Measurements from ENCODE around the gene TLX1. TPM values are rescaled to one million over a fixed set of nuclear protein-coding genes. Genes with fewer than 3 reads are reported as not detected.

The TLX1 gene
- total RNA-seq, 6 donors from 2014 or later = not detected

GRCh38 chr10:101101372-101101881, 29.7 kb upstream of the TLX1 start:
- no peaks in the 10 kb centered on the region for H3K4me1 ChIP-seq
- ATAC-seq (ENCODE audit: low FRiP score in 2 of 2) (no peak), DNase-seq (no peak)
- H3K27ac ChIP-seq = no peak overlapping the region
- TF ChIP-seq POLR2A (IDR thresholded peaks at IDR 0.05) = no peak
- no peak for TF ChIP-seq EP300 (IDR thresholded peaks at IDR 0.05)
- TF ChIP-seq CTCF (IDR thresholded peaks at IDR 0.05) = no peak
- no peak for TF ChIP-seq POLR2AphosphoS5 (IDR thresholded peaks at IDR 0.05)
- H3K9me3 ChIP-seq = no peaks in the 10 kb centered on the region
- H3K27me3 ChIP-seq = no peaks in the 10 kb centered on the region
- H3K4me3 ChIP-seq = no peak overlapping the region
- H3K36me3 ChIP-seq = no peaks in the 10 kb centered on the region
- WGBS, 2 donors = 75 to 79% methylated on average over 4 of the region's 4 CpGs

GRCh38 chr10:101103430-101103829, 27.7 kb upstream of the TLX1 start:
- no peak overlapping the region for H3K27ac ChIP-seq
- no peak for DNase-seq
- no peak overlapping the region for H3K4me3 ChIP-seq
- TF ChIP-seq CTCF (IDR thresholded peaks at IDR 0.05) = no peak
- TF ChIP-seq EP300 (IDR thresholded peaks at IDR 0.05) = no peak
- TF ChIP-seq POLR2AphosphoS5 (IDR thresholded peaks at IDR 0.05) = no peak
- no peak for TF ChIP-seq POLR2A (IDR thresholded peaks at IDR 0.05)
- no peaks in the 10 kb centered on the region for H3K4me1 ChIP-seq
- no peaks in the 10 kb centered on the region for H3K27me3 ChIP-seq
- ATAC-seq (ENCODE audit: low FRiP score in 2 of 2) = no peak
- H3K9me3 ChIP-seq = no peaks in the 10 kb centered on the region
- no peaks in the 10 kb centered on the region for H3K36me3 ChIP-seq
- 59 to 62% methylated on average over 2 of the region's 2 CpGs for WGBS, 2 donors

GRCh38 chr10:101106351-101106750, 24.7 kb upstream of the TLX1 start:
- Histone ChIP-seq H3K4me1 (no peaks in the 10 kb centered on the region), H3K4me3 (no peak overlapping the region), H3K27ac (no peak overlapping the region), H3K36me3 (no peaks in the 10 kb centered on the region), H3K27me3 (no peaks in the 10 kb centered on the region), H3K9me3 (no peaks in the 10 kb centered on the region)
- TF ChIP-seq POLR2AphosphoS5 (IDR thresholded peaks at IDR 0.05) (no peak), EP300 (IDR thresholded peaks at IDR 0.05) (no peak), POLR2A (IDR thresholded peaks at IDR 0.05) (no peak), CTCF (IDR thresholded peaks at IDR 0.05) (no peak)
- ATAC-seq (ENCODE audit: low FRiP score in 2 of 2) (no peak), DNase-seq (no peak)
- WGBS, 2 donors = 74 to 80% methylated on average over 6 of the region's 6 CpGs

GRCh38 chr10:101107771-101108170, 23.3 kb upstream of the TLX1 start:
- Histone ChIP-seq H3K36me3 (no peaks in the 10 kb centered on the region), H3K9me3 (no peaks in the 10 kb centered on the region), H3K27me3 (no peaks in the 10 kb centered on the region), H3K4me3 (no peak overlapping the region), H3K4me1 (no peaks in the 10 kb centered on the region), H3K27ac (no peak overlapping the region)
- ATAC-seq (ENCODE audit: low FRiP score in 2 of 2) (peak in 1 of 2 donors; percentile 41), DNase-seq (no peak)
- TF ChIP-seq EP300 (IDR thresholded peaks at IDR 0.05) (no peak), POLR2A (IDR thresholded peaks at IDR 0.05) (no peak), POLR2AphosphoS5 (IDR thresholded peaks at IDR 0.05) (no peak), CTCF (IDR thresholded peaks at IDR 0.05) (no peak)
- 83 to 100% methylated on average over 2 to 5 of the region's 5 CpGs for WGBS, 2 donors

GRCh38 chr10:101110856-101111523, 20.1 kb upstream of the TLX1 start:
- H3K27me3 ChIP-seq = no peaks in the 10 kb centered on the region
- no peak for DNase-seq
- H3K36me3 ChIP-seq = no peaks in the 10 kb centered on the region
- no peak for ATAC-seq (ENCODE audit: low FRiP score in 2 of 2)
- H3K4me3 ChIP-seq = no peak overlapping the region
- no peaks in the 10 kb centered on the region for H3K4me1 ChIP-seq
- TF ChIP-seq CTCF (IDR thresholded peaks at IDR 0.05) (no peak), POLR2A (IDR thresholded peaks at IDR 0.05) (no peak), POLR2AphosphoS5 (IDR thresholded peaks at IDR 0.05) (no peak), EP300 (IDR thresholded peaks at IDR 0.05) (no peak)
- no peak overlapping the region for H3K27ac ChIP-seq
- WGBS, 2 donors = 42 to 59% methylated on average over 5 of the region's 6 CpGs
- H3K9me3 ChIP-seq = no peaks in the 10 kb centered on the region
